Eye (tissue), 1 donor: ENCODE results near the gene IFITM10.
"Not testable (repeated sequence)": the region's sequence is repeated elsewhere in the genome, so short reads cannot be mapped to it uniquely, and the experiment has no call there.

Source experiments
- DNase-seq: peaks from one replicate; pipeline ENCODE4 v3.0.0-alpha.2; 2015

Gene IFITM10

DNA sequence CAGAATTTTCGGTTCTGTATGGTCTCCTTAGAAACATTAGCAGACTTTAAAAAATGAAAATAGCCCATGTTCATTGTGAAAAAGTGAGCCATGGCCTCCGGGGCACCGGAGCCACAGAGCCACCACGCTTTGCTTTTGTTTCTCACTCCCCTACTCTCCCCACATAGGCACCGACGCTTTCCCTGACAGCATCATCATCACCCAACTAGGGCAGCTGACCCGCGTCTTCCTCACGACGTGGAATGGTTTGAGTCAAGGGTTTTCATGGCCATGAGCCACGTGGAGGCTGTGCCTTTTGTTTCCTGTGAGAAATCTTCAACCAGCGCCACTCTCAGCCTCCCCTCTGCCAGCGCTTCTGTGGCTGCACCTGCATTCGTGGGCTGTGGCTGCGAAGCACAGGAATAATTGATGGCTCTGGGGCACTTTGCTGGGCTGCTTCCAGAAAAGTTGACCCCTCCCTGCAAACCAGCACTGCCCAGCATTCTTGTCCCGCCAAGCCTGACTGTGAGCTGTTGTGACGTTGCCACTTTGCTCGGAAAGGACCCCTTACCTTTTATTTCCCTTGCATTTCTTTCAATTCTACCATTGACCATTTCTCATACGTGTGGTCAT lies 62.0 kb downstream of the IFITM10 start:
- not testable (repeated sequence) for DNase-seq

DNA sequence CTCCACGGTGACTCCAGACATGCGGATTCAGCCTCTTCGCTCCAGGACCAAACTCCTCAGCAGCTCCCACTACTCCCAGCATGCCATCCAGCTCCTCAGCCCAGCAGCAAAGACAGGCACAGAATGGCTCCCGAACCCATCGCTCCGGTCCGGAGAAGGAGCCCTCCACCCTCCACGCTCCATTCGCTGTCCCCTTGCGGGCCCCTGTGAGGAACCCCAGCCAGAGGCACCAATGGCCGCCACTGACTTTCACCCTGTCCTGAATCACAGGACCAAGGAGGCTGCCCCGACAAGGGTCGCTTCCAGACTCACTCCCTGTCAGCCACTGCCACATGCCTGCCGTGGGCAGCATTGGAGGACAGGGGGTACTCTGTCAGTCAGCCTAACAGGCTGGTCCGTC lies 64.2 kb downstream of the IFITM10 start:
- DNase-seq = not testable (repeated sequence)

DNA sequence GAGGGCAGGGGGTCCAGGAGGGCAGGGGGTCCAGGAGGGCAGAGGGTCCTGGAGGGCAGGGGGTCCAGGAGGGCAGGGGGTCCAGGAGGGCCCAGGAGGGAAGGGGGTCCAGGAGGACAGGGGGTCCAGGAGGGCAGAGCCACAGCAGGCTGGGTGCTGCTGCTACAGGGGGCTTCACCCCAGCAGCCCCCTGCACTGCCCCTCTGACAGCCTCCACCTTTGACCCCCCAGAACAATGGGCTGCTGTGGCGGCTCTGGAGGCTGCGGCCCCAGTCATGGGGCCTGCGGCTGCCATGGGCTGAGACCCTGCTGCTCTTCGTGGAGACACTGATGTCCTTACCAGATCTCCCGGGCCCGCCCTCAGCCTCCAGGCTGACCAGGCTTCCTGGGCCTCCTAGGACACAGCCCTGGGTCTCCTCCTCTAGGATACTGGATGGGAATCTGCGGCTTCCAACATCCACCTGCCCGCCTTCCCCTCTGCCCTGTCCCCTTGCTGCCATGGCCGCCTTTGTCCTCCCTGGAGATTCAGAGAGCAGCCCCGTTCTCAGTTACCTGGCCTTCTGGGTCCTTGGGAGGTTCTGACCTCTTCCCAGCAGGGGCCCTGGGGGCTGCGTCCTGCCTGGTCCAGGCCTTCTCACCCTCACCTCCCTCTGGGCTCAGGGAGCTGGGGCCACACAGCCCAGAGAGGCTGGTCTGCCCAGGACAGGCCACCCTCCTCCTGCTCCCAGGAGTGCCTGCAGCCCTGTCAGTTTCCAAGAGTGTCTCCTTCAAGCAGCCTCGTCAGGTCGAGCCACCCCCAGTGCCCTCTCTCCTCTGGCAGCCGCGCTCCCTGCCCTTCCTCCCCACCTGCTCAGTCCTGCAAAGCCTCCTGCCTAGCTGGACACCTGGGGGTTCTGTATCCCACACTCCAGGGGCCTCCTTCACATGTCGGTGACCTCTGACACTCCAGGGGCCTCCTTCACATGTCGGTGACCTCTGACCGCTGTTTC lies 65.2 kb downstream of the IFITM10 start:
- not testable (repeated sequence) for DNase-seq

DNA sequence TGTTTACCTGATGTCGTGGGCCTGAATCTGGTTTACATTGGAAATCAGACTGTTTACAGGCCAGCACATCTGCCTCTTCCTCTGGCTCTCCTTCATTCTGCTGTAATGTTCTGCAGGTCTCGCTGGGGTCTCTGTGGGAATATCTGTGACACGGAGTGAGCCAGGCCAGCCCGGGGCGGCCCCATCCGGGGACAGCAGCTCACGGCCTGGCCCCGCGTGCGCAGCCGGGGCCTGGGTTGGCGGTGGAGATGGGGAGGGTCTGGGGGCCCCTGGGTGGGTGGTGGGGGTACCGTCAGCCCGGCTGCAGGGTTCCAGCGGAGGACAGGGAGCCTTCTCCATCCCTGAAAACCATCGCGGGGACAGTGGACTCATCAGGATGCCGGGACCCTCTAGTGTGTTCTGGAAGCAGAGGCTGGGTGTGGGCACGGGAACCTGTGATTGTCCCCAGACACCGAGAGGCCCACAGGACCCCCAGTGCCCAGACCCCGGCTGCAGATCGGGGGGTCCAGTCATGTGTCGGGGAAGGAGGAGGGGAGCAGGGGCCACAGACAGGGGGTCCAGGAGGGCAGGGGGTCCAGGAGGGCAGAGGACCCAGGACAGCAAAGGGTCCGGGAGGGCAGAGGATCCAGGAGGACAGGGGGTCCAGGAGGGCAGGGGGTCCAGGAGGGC lies 66.4 kb downstream of the IFITM10 start:
- not testable (repeated sequence) for DNase-seq

DNA sequence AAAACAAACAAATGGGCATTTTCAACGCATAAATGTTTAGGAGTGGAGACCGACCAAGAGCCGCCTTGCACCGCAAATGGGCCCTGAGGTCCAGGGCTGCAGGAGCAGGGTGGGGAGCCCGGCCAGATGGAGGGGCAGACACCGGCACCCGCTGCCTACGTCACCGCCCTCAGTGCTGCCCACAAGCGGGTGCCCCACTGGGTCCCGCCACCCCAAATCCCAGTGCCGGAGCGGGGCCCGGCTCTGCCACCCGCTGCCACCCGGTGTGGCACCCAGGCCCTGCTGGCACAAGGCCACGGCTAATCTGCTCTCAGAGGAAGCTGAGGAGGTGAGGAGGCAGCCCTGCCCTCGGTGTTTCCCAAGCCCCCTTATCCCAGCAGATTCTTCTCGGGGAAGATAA lies 67.2 kb downstream of the IFITM10 start:
- DNase-seq = not testable (repeated sequence)
